HepG2 (cell line): ENCODE results near the gene LAMP1. TPM values are rescaled to one million over a fixed set of nuclear protein-coding genes. Genes with fewer than 3 reads are reported as not detected.

Experiments
- CREB1 ChIP-seq, 2 experiments: fragments of 450-650 bp in 1 of 2; IDR thresholded peaks; 2 replicates each; pipeline ENCODE4 v1.6.1; 2016 to 2017; ENCODE audit warnings: control low read depth in 1 of 2, mild to moderate bottlenecking in 1 of 2, missing compliant biosample characterization in 1 of 2, missing genetic modification characterization in 1 of 2
- ESRRA ChIP-seq: sonication (generic); formaldehyde crosslinking; IDR thresholded peaks from 2 replicates; pipeline ENCODE4 v1.5.1; 2020; ENCODE audit warnings: mild to moderate bottlenecking, low read depth, missing genetic modification reagents
- FOXJ3 ChIP-seq: sonication (generic); formaldehyde crosslinking; IDR thresholded peaks from 2 replicates; pipeline ENCODE4 v1.4.0; 2020; ENCODE audit warnings: missing genetic modification reagents, mild to moderate bottlenecking, borderline replicate concordance
- MAFK ChIP-seq, 2 experiments: IDR thresholded peaks in 1 of 2; conservative IDR thresholded peaks in 1 of 2; 2 replicates each; pipeline ENCODE4 v1.6.1; 2011; ENCODE audit warnings: improper control_type of control experiment in 2 of 2, low read length in 2 of 2
- MED1 ChIP-seq: sonication (generic); formaldehyde crosslinking; IDR thresholded peaks from 2 replicates; pipeline ENCODE4 v1.4.0; 2020; ENCODE audit warnings: missing genetic modification reagents
- RARA ChIP-seq: IDR thresholded peaks from 2 replicates; pipeline ENCODE4 v1.6.1; 2016; ENCODE audit warnings: missing genetic modification reagents, missing compliant biosample characterization
- TBL1XR1 ChIP-seq: fragments of 150-350 bp; IDR thresholded peaks from 2 replicates; pipeline ENCODE4 v1.6.1; 2014; ENCODE audit warnings: borderline replicate concordance, low read length; ENCODE audit not compliant: partially characterized antibody
- ZNF367 ChIP-seq: sonication (generic); formaldehyde crosslinking; IDR thresholded peaks from 2 replicates; pipeline ENCODE4 v1.4.0; 2020; ENCODE audit warnings: missing genetic modification reagents, borderline replicate concordance
- ZNF792 ChIP-seq: IDR thresholded peaks from 2 replicates; pipeline ENCODE4 v1.6.1; 2016
- polyA plus RNA-seq, 8 experiments: library from polyadenylated mRNA; depleted of rRNA in 3 of 8; stranded (reverse) in 7 of 8; unstranded in 1 of 8; fragments of >200 nt; fragmentation: Illumina TruSeq in 4 of 8; extraction: Trizol in 4 of 8; gene quantifications; 2 replicates each; pipeline versions ENCODE4 v1.2.1 to v1.2.3, GENCODE V29; 2011 to 2016; ENCODE audit warnings: low read depth in 4 of 8, missing spikeins in 1 of 8, mixed read lengths in 1 of 8; ENCODE audit not compliant: insufficient read depth in 1 of 8
- total RNA-seq, 5 experiments: library from RNA; depleted of rRNA; stranded (reverse); fragments of >200 nt; fragmentation: Illumina TruSeq; extraction: Trizol; gene quantifications; 2 replicates each; pipeline ENCODE4 v1.2.3, GENCODE V29; 2016; ENCODE audit warnings: low read depth in 1 of 5
- TF ChIP-seq, protein P1 (sequence below): sonication (generic); formaldehyde crosslinking; IDR thresholded peaks from 2 replicates; pipeline ENCODE4 v1.4.0; 2020; ENCODE audit warnings: low read depth, mild to moderate bottlenecking, missing genetic modification reagents
- TF ChIP-seq, protein P2 (sequence below): sonication (generic); formaldehyde crosslinking; IDR thresholded peaks from 2 replicates; pipeline ENCODE4 v1.4.0; 2020; ENCODE audit warnings: missing genetic modification reagents, borderline replicate concordance
- TF ChIP-seq, protein P3 (sequence below): IDR thresholded peaks from 2 replicates; pipeline ENCODE4 v1.6.1; 2012; ENCODE audit warnings: low read depth, low read length, improper control_type of control experiment
- TF ChIP-seq, protein P4 (sequence below): sonication (generic); formaldehyde crosslinking; IDR thresholded peaks from 2 replicates; pipeline ENCODE4 v1.4.0; 2020; ENCODE audit warnings: mild to moderate bottlenecking, missing genetic modification reagents, borderline replicate concordance
- TF ChIP-seq, protein P5 (sequence below): IDR thresholded peaks from 2 replicates; pipeline ENCODE4 v1.6.1; 2018; ENCODE audit warnings: missing genetic modification reagents

LAMP1 gene
- total and polyA plus RNA-seq, 2 of the 13 experiments (the other 11 are each of a cell fraction or from before 2014, with no cell fraction given): 103 to 112 TPM

DNA sequence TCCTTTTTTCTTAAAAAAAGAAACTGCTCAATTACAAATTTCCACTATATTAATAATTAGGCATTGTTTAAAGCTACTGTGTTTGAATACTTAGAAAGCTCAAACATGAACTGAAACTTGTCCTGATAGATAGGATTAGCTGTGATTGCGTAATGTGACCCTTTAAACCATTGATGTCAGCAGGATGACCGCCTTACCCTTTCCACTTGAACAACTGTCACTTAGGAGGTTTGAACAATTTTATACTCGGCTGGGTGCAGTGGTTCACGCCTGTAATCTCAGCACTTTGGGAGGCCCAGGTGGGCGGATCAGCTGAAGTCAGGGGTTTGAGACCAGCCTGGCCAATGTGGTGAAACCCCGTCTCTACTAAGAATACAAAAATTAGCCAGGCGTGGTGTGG lies 2.9 kb downstream of the LAMP1 start (continued):
- TF ChIP-seq, protein P1, sequence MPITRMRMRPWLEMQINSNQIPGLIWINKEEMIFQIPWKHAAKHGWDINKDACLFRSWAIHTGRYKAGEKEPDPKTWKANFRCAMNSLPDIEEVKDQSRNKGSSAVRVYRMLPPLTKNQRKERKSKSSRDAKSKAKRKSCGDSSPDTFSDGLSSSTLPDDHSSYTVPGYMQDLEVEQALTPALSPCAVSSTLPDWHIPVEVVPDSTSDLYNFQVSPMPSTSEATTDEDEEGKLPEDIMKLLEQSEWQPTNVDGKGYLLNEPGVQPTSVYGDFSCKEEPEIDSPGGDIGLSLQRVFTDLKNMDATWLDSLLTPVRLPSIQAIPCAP (CRISPR knock-in tag): no peak
- TF ChIP-seq ESRRA (peak; percentile 77), CREB1 (IDR thresholded peaks at IDR 0.05) (peak; percentile 11; the same call in 1 of the 2 replicates), CREB1 (CRISPR knock-in tag; IDR thresholded peaks at IDR 0.05) (no peak), MAFK (conservative IDR thresholded peaks at IDR 0.05 in 1 of 2, IDR thresholded peaks at IDR 0.05 in 1 of 2; ENCODE audit: low read length in 2 of 2) (peak; percentile 19 to 30; a peak in 1 of 4 replicates), RARA (peak; percentile 96), FOXJ3 (0 out of 2 replicates have a peak, but pooled peaks have one; percentile 24), ZNF792 (CRISPR knock-in tag) (0 out of 2 replicates have a peak, but pooled peaks have one; percentile 27), ZNF367 (0 out of 2 replicates have a peak, but pooled peaks have one; percentile 82), MED1 (CRISPR knock-in tag) (peak; percentile 73), TBL1XR1 (peak; percentile 80)
- TF ChIP-seq, protein P2, sequence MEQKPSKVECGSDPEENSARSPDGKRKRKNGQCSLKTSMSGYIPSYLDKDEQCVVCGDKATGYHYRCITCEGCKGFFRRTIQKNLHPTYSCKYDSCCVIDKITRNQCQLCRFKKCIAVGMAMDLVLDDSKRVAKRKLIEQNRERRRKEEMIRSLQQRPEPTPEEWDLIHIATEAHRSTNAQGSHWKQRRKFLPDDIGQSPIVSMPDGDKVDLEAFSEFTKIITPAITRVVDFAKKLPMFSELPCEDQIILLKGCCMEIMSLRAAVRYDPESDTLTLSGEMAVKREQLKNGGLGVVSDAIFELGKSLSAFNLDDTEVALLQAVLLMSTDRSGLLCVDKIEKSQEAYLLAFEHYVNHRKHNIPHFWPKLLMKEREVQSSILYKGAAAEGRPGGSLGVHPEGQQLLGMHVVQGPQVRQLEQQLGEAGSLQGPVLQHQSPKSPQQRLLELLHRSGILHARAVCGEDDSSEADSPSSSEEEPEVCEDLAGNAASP (CRISPR knock-in tag): peak; percentile 67; the same call in 1 of the 2 replicates
- TF ChIP-seq, protein P3, sequence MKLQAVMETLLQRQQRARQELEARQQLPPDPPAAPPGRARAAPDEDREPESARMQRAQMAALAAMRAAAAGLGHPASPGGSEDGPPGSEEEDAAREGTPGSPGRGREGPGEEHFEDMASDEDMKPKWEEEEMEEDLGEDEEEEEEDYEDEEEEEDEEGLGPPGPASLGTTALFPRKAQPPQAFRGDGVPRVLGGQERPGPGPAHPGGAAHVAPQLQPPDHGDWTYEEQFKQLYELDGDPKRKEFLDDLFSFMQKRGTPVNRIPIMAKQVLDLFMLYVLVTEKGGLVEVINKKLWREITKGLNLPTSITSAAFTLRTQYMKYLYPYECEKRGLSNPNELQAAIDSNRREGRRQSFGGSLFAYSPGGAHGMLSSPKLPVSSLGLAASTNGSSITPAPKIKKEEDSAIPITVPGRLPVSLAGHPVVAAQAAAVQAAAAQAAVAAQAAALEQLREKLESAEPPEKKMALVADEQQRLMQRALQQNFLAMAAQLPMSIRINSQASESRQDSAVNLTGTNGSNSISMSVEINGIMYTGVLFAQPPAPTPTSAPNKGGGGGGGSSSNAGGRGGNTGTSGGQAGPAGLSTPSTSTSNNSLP: peak; percentile 64; the same call in 1 of the 2 replicates
- TF ChIP-seq, protein P4, sequence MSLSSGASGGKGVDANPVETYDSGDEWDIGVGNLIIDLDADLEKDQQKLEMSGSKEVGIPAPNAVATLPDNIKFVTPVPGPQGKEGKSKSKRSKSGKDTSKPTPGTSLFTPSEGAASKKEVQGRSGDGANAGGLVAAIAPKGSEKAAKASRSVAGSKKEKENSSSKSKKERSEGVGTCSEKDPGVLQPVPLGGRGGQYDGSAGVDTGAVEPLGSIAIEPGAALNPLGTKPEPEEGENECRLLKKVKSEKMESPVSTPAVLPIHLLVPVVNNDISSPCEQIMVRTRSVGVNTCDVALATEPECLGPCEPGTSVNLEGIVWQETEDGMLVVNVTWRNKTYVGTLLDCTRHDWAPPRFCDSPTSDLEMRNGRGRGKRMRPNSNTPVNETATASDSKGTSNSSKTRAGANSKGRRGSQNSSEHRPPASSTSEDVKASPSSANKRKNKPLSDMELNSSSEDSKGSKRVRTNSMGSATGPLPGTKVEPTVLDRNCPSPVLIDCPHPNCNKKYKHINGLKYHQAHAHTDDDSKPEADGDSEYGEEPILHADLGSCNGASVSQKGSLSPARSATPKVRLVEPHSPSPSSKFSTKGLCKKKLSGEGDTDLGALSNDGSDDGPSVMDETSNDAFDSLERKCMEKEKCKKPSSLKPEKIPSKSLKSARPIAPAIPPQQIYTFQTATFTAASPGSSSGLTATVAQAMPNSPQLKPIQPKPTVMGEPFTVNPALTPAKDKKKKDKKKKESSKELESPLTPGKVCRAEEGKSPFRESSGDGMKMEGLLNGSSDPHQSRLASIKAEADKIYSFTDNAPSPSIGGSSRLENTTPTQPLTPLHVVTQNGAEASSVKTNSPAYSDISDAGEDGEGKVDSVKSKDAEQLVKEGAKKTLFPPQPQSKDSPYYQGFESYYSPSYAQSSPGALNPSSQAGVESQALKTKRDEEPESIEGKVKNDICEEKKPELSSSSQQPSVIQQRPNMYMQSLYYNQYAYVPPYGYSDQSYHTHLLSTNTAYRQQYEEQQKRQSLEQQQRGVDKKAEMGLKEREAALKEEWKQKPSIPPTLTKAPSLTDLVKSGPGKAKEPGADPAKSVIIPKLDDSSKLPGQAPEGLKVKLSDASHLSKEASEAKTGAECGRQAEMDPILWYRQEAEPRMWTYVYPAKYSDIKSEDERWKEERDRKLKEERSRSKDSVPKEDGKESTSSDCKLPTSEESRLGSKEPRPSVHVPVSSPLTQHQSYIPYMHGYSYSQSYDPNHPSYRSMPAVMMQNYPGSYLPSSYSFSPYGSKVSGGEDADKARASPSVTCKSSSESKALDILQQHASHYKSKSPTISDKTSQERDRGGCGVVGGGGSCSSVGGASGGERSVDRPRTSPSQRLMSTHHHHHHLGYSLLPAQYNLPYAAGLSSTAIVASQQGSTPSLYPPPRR (CRISPR knock-in tag): peak; percentile 65; the same call in 1 of the 2 replicates
- TF ChIP-seq, protein P5, sequence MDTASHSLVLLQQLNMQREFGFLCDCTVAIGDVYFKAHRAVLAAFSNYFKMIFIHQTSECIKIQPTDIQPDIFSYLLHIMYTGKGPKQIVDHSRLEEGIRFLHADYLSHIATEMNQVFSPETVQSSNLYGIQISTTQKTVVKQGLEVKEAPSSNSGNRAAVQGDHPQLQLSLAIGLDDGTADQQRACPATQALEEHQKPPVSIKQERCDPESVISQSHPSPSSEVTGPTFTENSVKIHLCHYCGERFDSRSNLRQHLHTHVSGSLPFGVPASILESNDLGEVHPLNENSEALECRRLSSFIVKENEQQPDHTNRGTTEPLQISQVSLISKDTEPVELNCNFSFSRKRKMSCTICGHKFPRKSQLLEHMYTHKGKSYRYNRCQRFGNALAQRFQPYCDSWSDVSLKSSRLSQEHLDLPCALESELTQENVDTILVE (CRISPR knock-in tag): 0 out of 2 replicates have a peak, but pooled peaks have one; percentile 25
